Neural progenitor cell (in vitro differentiated cells): ENCODE data around the gene SERPINA12.

Source experiments
- CTCF ChIP-seq: fragments of 200-600 bp; sonication (generic); IDR thresholded peaks from 2 replicates; pipeline ENCODE4 v1.5.1; 2017; ENCODE audit warnings: antibody characterized with exemption, mild to moderate bottlenecking
- EZH2 ChIP-seq: fragments of 200-600 bp; sonication (generic); IDR thresholded peaks from 2 replicates; pipeline ENCODE4 v1.6.1; 2017; ENCODE audit warnings: antibody characterized with exemption, mild to moderate bottlenecking, moderate library complexity
- EZH2phosphoT487 ChIP-seq: fragments of 200-600 bp; sonication (generic); IDR thresholded peaks from 2 replicates; pipeline ENCODE4 v1.6.1; 2017; ENCODE audit warnings: antibody characterized with exemption

GRCh38 chr14:94455928-94456327 lies 53.3 kb downstream of the SERPINA12 start:
- TF ChIP-seq CTCF (no peak), EZH2 (no peak), EZH2phosphoT487 (no peak)
